ENCODE results near the gene PRRT4. TPM values are rescaled to one million over a fixed set of nuclear protein-coding genes. Genes with fewer than 3 reads are reported as not detected.

PRRT4 gene
- total and polyA plus RNA-seq, 9 of the 15 experiments (the other 6 are each of a cell fraction or from before 2014, with no cell fraction given), result not detected

- H3K4me2 ChIP-seq (ENCODE audit: insufficient read depth, low read length), result no peak overlapping the region
- no peaks in the 10 kb centered on the region for H3K9me1 ChIP-seq (ENCODE audit: control insufficient read depth, insufficient read depth, low read length)
- H3K4me3 ChIP-seq, result no peak overlapping the region
- H3K36me3 ChIP-seq (ENCODE audit: control insufficient read depth, insufficient read depth, low read length), result peaks cover 96% of the 10 kb centered on the region
- DNase-seq (ENCODE audit: extremely low read depth in 1 of 4, low spot score in 3 of 4), result no peak
- no peak overlapping the region for H3K9ac ChIP-seq (ENCODE audit: insufficient read depth in 1 of 2, low read depth in 2 of 2, low read length in 2 of 2)
- H3K27me3 ChIP-seq (ENCODE audit: control insufficient read depth in 2 of 2, insufficient read depth in 2 of 2, low read length in 2 of 2), result no peaks in the 10 kb centered on the region
- 0 out of 3 replicates have a peak, but pooled peaks have one; percentile 23 for ATAC-seq
- no peaks in the 10 kb centered on the region for H3K9me3 ChIP-seq (replicated peaks; ENCODE audit: control insufficient read depth, insufficient read depth, low read depth, low read length)
- ChIA-PET CTCF (ENCODE audit: low intra/inter-chr PET ratio) (interaction anchor here (0.7 kb wide), 1 partner anchor 33 kb away, joined by 3 read pairs; no protein-coding TSS in a partner anchor), POLR2A (interaction anchor here (0.9 to 1.5 kb wide), 2 partner anchors 9 to 15 kb away, joined by 3 read pairs; no protein-coding TSS in a partner anchor)
- H3K27ac ChIP-seq (ENCODE audit: extremely low read depth, low read depth, low read length), result no peak overlapping the region
- in situ Hi-C loops (cut with MboI) (no loop called here), intact Hi-C loops (cut with micrococcal nuclease) (no loop called here)
- WGBS (ENCODE audit: insufficient coverage, low coverage, missing lambda C conversion rate), result 93% methylated on average over 3 of the region's 3 CpGs
- no peaks in the 10 kb centered on the region for H3K79me2 ChIP-seq (ENCODE audit: control insufficient read depth, insufficient read depth, low read length)
- H2AFZ ChIP-seq (ENCODE audit: low read depth, low read length), result no peak overlapping the region
- H4K20me1 ChIP-seq (replicated peaks; ENCODE audit: control insufficient read depth, insufficient read depth, low read length), result no peaks in the 10 kb centered on the region
- BruUV-seq (replicated peaks), result no TSS peak
- TF ChIP-seq ATF2 (CRISPR knock-in tag; IDR thresholded peaks at IDR 0.05), result no peak
- TF ChIP-seq ZNF316 (IDR thresholded peaks at IDR 0.05), result 0 out of 2 replicates have a peak, but pooled peaks have one; percentile 10
- TF ChIP-seq, protein P1, sequence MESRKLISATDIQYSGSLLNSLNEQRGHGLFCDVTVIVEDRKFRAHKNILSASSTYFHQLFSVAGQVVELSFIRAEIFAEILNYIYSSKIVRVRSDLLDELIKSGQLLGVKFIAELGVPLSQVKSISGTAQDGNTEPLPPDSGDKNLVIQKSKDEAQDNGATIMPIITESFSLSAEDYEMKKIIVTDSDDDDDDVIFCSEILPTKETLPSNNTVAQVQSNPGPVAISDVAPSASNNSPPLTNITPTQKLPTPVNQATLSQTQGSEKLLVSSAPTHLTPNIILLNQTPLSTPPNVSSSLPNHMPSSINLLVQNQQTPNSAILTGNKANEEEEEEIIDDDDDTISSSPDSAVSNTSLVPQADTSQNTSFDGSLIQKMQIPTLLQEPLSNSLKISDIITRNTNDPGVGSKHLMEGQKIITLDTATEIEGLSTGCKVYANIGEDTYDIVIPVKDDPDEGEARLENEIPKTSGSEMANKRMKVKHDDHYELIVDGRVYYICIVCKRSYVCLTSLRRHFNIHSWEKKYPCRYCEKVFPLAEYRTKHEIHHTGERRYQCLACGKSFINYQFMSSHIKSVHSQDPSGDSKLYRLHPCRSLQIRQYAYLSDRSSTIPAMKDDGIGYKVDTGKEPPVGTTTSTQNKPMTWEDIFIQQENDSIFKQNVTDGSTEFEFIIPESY (CRISPR knock-in tag; IDR thresholded peaks at IDR 0.05), result no peak
- no peaks in the 10 kb centered on the region for H3K4me1 ChIP-seq (replicated peaks in 1 of 2; ENCODE audit: control insufficient read depth in 2 of 2, insufficient read depth in 2 of 2, low read length in 2 of 2)
- no peak for FAIRE-seq
Observed at GRCh38 chr7:128311013-128311412, 50.5 kb downstream of the PRRT4 start.

Measured in K562 (cell line).